ENCODE results near the gene APOO. TPM values are rescaled to one million over a fixed set of nuclear protein-coding genes. Genes with fewer than 3 reads are reported as not detected.

The APOO gene
- total and polyA plus RNA-seq, 2 of the 13 experiments (the other 11 are each of a cell fraction or from before 2014, with no cell fraction given) = 9.7 to 22.1 TPM

DNA sequence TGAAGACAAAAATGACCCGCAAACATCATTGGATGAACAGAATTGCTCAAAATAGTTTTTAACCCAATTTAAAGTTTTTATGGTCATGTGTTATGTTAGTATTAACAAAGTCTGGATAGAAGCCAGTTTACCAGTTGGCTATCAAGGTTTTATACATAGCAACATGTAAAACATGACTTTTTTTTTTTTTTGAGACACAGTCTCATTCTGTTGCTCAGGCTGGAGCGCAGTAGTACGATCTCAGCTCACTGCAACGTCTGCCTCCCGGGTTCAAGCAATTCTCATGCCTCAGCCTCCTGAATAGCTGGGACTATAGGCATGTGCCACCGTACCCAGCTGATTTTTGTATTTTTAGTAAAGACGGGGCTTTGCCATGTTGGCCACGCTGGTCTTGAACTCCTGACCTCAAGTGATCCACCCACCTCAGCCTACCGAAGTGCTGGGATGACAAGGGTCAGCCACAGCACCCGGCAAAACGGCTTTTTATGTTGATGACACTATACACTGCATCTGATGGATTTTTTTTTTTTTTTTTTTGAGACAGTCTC is 121.4 kb downstream of the APOO start:
- H3K36me3 ChIP-seq (replicated peaks in 1 of 2; ENCODE audit: control insufficient read depth in 1 of 2, insufficient read depth in 2 of 2, low read length in 2 of 2) = peaks cover 0 to 1% of the 10 kb centered on the region in 2 experiments; a peak in 2 of 5 replicates
- H2AFZ ChIP-seq (ENCODE audit: low read length) = no peak overlapping the region
- no peak overlapping the region for H3K27ac ChIP-seq (ENCODE audit: extremely low read length, insufficient read depth, low read length)
- ChIA-PET CTCF (ENCODE audit: low intra/inter-chr PET ratio, low total read pairs) (interaction anchor here (1.3 kb wide), 1 partner anchor 116 kb away, joined by 3 read pairs; no protein-coding TSS in a partner anchor), POLR2A (interaction anchor here (0.7 to 1.8 kb wide), 3 partner anchors 13 to 115 kb away, joined by 3 to 12 read pairs (median 3); no protein-coding TSS in a partner anchor)
- no peak; the same call in 2 of the 3 replicates for ATAC-seq
- in situ Hi-C loops (cut with HindIII; ENCODE audit: extremely low pct_ligation_motif_present, low pct_unique_long_range_greater_than_20kb) (no loop called here), intact Hi-C loops (cut with micrococcal nuclease; ENCODE audit: unreplicated experiment) (loop anchor here (10.0 kb wide), 1 partner anchor 1942 kb away; no protein-coding TSS in a partner anchor)
- WGBS (ENCODE audit: low lambda C conversion rate) = 47% methylated on average over 6 of the region's 11 CpGs
- no TSS peak for BruUV-seq (replicated peaks)
- H4K20me1 ChIP-seq (ENCODE audit: insufficient read depth, low read length) = peaks cover 17% of the 10 kb centered on the region
- H3K4me1 ChIP-seq (ENCODE audit: insufficient read depth, low read length) = peaks cover 36% of the 10 kb centered on the region
- H3K79me2 ChIP-seq (ENCODE audit: insufficient read depth, low read length) = peaks cover 29% of the 10 kb centered on the region
- no peaks in the 10 kb centered on the region; a peak in 1 of 5 replicates for H3K27me3 ChIP-seq (ENCODE audit: control insufficient read depth in 1 of 2, insufficient read depth in 2 of 2, low read length in 2 of 2)
- H3K4me3 ChIP-seq (replicated peaks in 1 of 3; ENCODE audit: insufficient read depth in 1 of 3, low read depth in 2 of 3, low read length in 3 of 3) = no peak overlapping the region; a peak in 1 of 6 replicates
- FAIRE-seq = no peak
- DNase-seq (ENCODE audit: low spot score) = no peak
- no peak overlapping the region for H3K9ac ChIP-seq (ENCODE audit: insufficient read depth, low read depth, low read length)
- H3K4me2 ChIP-seq (ENCODE audit: low read depth, low read length) = no peak overlapping the region
- no peaks in the 10 kb centered on the region for H3K9me3 ChIP-seq (ENCODE audit: low read length)
- TF ChIP-seq POLR2G (IDR thresholded peaks at IDR 0.05; ENCODE audit: low read depth, low read length) = peak; percentile 70
- TF ChIP-seq ZBTB3 (CRISPR knock-in tag; IDR thresholded peaks at IDR 0.05; ENCODE audit: borderline replicate concordance, low read depth) = 0 out of 2 replicates have a peak, but pooled peaks have one; percentile 73
- TF ChIP-seq POLR2A (IDR thresholded peaks at IDR 0.05; ENCODE audit: insufficient read depth in 1 of 2, low read depth in 2 of 2, low read length in 2 of 2) = 0 out of 4 replicates have a peak, but pooled peaks of 1 of the 2 experiments have one; percentile 32
- TF ChIP-seq SSRP1 (CRISPR knock-in tag; IDR thresholded peaks at IDR 0.05) = peak; percentile 80; the same call in 1 of the 2 replicates
- TF ChIP-seq, protein P1, sequence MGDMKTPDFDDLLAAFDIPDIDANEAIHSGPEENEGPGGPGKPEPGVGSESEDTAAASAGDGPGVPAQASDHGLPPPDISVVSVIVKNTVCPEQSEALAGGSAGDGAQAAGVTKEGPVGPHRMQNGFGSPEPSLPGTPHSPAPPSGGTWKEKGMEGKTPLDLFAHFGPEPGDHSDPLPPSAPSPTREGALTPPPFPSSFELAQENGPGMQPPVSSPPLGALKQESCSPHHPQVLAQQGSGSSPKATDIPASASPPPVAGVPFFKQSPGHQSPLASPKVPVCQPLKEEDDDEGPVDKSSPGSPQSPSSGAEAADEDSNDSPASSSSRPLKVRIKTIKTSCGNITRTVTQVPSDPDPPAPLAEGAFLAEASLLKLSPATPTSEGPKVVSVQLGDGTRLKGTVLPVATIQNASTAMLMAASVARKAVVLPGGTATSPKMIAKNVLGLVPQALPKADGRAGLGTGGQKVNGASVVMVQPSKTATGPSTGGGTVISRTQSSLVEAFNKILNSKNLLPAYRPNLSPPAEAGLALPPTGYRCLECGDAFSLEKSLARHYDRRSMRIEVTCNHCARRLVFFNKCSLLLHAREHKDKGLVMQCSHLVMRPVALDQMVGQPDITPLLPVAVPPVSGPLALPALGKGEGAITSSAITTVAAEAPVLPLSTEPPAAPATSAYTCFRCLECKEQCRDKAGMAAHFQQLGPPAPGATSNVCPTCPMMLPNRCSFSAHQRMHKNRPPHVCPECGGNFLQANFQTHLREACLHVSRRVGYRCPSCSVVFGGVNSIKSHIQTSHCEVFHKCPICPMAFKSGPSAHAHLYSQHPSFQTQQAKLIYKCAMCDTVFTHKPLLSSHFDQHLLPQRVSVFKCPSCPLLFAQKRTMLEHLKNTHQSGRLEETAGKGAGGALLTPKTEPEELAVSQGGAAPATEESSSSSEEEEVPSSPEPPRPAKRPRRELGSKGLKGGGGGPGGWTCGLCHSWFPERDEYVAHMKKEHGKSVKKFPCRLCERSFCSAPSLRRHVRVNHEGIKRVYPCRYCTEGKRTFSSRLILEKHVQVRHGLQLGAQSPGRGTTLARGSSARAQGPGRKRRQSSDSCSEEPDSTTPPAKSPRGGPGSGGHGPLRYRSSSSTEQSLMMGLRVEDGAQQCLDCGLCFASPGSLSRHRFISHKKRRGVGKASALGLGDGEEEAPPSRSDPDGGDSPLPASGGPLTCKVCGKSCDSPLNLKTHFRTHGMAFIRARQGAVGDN (CRISPR knock-in tag; IDR thresholded peaks at IDR 0.05) = peak; percentile 33; the same call in 1 of the 2 replicates
- peak; percentile 69; the same call in 1 of the 2 replicates for TF ChIP-seq RBFOX2 (IDR thresholded peaks at IDR 0.05; ENCODE audit: low read depth, low read length)
- peak; percentile 88 for TF ChIP-seq ZBTB38 (CRISPR knock-in tag; IDR thresholded peaks at IDR 0.05)
- no peak for TF ChIP-seq ISX (CRISPR knock-in tag; conservative IDR thresholded peaks at IDR 0.05)
- TF ChIP-seq, protein P2, sequence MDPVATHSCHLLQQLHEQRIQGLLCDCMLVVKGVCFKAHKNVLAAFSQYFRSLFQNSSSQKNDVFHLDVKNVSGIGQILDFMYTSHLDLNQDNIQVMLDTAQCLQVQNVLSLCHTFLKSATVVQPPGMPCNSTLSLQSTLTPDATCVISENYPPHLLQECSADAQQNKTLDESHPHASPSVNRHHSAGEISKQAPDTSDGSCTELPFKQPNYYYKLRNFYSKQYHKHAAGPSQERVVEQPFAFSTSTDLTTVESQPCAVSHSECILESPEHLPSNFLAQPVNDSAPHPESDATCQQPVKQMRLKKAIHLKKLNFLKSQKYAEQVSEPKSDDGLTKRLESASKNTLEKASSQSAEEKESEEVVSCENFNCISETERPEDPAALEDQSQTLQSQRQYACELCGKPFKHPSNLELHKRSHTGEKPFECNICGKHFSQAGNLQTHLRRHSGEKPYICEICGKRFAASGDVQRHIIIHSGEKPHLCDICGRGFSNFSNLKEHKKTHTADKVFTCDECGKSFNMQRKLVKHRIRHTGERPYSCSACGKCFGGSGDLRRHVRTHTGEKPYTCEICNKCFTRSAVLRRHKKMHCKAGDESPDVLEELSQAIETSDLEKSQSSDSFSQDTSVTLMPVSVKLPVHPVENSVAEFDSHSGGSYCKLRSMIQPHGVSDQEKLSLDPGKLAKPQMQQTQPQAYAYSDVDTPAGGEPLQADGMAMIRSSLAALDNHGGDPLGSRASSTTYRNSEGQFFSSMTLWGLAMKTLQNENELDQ (CRISPR knock-in tag; IDR thresholded peaks at IDR 0.05; ENCODE audit: borderline replicate concordance) = no peak
- no peak for TF ChIP-seq YEATS2 (CRISPR knock-in tag; IDR thresholded peaks at IDR 0.05; ENCODE audit: borderline replicate concordance)
- TF ChIP-seq SAP130 (CRISPR knock-in tag; IDR thresholded peaks at IDR 0.05; ENCODE audit: low read depth) = peak; percentile 36
- TF ChIP-seq, protein P3, sequence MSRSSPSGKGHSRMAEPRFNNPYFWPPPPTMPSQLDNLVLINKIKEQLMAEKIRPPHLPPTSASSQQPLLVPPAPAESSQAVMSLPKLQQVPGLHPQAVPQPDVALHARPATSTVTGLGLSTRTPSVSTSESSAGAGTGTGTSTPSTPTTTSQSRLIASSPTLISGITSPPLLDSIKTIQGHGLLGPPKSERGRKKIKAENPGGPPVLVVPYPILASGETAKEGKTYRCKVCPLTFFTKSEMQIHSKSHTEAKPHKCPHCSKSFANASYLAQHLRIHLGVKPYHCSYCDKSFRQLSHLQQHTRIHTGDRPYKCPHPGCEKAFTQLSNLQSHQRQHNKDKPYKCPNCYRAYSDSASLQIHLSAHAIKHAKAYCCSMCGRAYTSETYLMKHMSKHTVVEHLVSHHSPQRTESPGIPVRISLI (CRISPR knock-in tag; IDR thresholded peaks at IDR 0.05; ENCODE audit: borderline replicate concordance) = peak; percentile 61; the same call in 1 of the 2 replicates
- no peak for TF ChIP-seq CHD4 (IDR thresholded peaks at IDR 0.05; ENCODE audit: borderline replicate concordance, low read length)
- TF ChIP-seq, protein P4, sequence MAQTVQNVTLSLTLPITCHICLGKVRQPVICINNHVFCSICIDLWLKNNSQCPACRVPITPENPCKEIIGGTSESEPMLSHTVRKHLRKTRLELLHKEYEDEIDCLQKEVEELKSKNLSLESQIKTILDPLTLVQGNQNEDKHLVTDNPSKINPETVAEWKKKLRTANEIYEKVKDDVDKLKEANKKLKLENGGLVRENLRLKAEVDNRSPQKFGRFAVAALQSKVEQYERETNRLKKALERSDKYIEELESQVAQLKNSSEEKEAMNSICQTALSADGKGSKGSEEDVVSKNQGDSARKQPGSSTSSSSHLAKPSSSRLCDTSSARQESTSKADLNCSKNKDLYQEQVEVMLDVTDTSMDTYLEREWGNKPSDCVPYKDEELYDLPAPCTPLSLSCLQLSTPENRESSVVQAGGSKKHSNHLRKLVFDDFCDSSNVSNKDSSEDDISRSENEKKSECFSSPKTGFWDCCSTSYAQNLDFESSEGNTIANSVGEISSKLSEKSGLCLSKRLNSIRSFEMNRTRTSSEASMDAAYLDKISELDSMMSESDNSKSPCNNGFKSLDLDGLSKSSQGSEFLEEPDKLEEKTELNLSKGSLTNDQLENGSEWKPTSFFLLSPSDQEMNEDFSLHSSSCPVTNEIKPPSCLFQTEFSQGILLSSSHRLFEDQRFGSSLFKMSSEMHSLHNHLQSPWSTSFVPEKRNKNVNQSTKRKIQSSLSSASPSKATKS (CRISPR knock-in tag; IDR thresholded peaks at IDR 0.05) = no peak
